HL-60 (cell line): ENCODE results near the gene EDA.

Experiments
- DNase-seq, 2 experiments: peaks; one replicate each; pipeline ENCODE4 v3.0.0-alpha.2; 2010 to 2020; ENCODE audit warnings: low read depth in 1 of 2, low spot score in 1 of 2
- H3K27ac ChIP-seq: fragments of 250-450 bp; sonication (Bioruptor Pico); replicated peaks from 2 replicates; pipeline ENCODE4 v1.5.1; 2020; ENCODE audit warnings: mild to moderate bottlenecking, moderate library complexity
- H3K27me3 ChIP-seq: fragments of 250-450 bp; sonication (Bioruptor Pico); 2 replicates; pipeline ENCODE4 v1.5.1; 2021; ENCODE audit warnings: mild to moderate bottlenecking, moderate library complexity; ENCODE audit not compliant: insufficient read depth, poor library complexity, severe bottlenecking
- H3K4me3 ChIP-seq: replicated peaks from 2 replicates; pipeline ENCODE4 v1.5.1; 2011; ENCODE audit warnings: mild to moderate bottlenecking, control low read depth, low read length; ENCODE audit not compliant: insufficient read depth
- GABPA ChIP-seq: IDR thresholded peaks from 2 replicates; pipeline ENCODE4 v1.6.1; 2012; ENCODE audit warnings: low read depth
- POLR2AphosphoS5 ChIP-seq: IDR thresholded peaks from 2 replicates; pipeline ENCODE4 v1.6.1; 2012; ENCODE audit warnings: low read depth
- SPI1 ChIP-seq: IDR thresholded peaks from 2 replicates; pipeline ENCODE4 v1.6.1; 2012; ENCODE audit warnings: low read depth, mild to moderate bottlenecking, borderline replicate concordance
- TF ChIP-seq, protein P1 (sequence below): IDR thresholded peaks from 2 replicates; pipeline ENCODE4 v1.6.1; 2012; ENCODE audit warnings: low read depth; ENCODE audit not compliant: insufficient replicate concordance
- TF ChIP-seq, protein P2 (sequence below): IDR thresholded peaks from one replicate; pipeline ENCODE4 v1.5.1; 2011; ENCODE audit warnings: low read length, control low read depth, inconsistent platforms; ENCODE audit not compliant: insufficient read depth

The EDA gene

DNA sequence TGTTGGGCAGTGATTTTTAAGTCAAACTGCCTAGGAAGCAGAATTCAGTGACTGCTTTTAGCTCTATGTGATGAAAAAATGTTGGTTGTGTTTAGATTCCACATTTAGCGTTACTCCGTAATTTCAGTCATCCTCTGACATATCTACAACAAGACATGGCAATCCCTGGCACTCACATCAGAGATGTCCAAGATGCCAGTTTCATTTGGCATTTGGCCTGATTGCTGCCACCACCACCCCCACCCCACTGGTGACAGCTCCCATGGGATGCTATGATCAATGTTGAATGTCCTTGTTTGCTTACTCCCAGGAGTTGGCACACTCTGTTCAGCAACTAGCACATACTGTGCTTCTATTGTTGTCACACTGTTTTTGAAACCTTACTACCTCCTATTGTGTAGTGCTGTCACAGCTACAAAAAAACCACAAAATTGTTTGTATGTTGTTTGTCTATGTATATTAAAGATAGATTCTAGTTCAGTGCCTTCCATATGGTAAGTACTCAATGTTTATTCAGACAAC, 332.4 kb downstream of the EDA start:
- no peaks in the 10 kb centered on the region for H3K27me3 ChIP-seq
- no peak for TF ChIP-seq GABPA
- no peak for TF ChIP-seq SPI1
- no peak for TF ChIP-seq POLR2AphosphoS5
- TF ChIP-seq, protein P1, sequence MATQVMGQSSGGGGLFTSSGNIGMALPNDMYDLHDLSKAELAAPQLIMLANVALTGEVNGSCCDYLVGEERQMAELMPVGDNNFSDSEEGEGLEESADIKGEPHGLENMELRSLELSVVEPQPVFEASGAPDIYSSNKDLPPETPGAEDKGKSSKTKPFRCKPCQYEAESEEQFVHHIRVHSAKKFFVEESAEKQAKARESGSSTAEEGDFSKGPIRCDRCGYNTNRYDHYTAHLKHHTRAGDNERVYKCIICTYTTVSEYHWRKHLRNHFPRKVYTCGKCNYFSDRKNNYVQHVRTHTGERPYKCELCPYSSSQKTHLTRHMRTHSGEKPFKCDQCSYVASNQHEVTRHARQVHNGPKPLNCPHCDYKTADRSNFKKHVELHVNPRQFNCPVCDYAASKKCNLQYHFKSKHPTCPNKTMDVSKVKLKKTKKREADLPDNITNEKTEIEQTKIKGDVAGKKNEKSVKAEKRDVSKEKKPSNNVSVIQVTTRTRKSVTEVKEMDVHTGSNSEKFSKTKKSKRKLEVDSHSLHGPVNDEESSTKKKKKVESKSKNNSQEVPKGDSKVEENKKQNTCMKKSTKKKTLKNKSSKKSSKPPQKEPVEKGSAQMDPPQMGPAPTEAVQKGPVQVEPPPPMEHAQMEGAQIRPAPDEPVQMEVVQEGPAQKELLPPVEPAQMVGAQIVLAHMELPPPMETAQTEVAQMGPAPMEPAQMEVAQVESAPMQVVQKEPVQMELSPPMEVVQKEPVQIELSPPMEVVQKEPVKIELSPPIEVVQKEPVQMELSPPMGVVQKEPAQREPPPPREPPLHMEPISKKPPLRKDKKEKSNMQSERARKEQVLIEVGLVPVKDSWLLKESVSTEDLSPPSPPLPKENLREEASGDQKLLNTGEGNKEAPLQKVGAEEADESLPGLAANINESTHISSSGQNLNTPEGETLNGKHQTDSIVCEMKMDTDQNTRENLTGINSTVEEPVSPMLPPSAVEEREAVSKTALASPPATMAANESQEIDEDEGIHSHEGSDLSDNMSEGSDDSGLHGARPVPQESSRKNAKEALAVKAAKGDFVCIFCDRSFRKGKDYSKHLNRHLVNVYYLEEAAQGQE, result no peak
- TF ChIP-seq, protein P2, sequence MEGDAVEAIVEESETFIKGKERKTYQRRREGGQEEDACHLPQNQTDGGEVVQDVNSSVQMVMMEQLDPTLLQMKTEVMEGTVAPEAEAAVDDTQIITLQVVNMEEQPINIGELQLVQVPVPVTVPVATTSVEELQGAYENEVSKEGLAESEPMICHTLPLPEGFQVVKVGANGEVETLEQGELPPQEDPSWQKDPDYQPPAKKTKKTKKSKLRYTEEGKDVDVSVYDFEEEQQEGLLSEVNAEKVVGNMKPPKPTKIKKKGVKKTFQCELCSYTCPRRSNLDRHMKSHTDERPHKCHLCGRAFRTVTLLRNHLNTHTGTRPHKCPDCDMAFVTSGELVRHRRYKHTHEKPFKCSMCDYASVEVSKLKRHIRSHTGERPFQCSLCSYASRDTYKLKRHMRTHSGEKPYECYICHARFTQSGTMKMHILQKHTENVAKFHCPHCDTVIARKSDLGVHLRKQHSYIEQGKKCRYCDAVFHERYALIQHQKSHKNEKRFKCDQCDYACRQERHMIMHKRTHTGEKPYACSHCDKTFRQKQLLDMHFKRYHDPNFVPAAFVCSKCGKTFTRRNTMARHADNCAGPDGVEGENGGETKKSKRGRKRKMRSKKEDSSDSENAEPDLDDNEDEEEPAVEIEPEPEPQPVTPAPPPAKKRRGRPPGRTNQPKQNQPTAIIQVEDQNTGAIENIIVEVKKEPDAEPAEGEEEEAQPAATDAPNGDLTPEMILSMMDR, result no peak
- H3K27ac ChIP-seq, result no peak overlapping the region
- no peak for DNase-seq
- no peak overlapping the region for H3K4me3 ChIP-seq

DNA sequence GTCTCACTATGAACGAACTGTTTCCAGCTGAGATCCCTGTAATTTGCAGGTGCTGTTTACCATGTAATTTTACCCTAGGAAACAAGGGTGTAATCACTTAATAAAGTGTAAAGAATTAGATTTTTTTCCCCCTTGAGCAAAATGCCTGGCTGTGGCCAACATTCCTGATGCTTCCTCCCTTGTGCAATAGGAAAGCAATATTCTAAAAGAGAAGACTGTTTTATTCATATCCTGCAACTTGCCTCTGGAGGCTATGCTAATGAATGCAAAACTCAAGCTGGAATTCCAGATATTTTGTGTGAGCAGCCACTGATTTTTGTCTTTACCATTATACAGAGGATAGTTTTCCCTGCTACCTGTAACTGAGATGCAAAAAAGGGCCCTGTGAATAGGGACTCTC, 335.8 kb downstream of the EDA start:
- H3K27me3 ChIP-seq, result no peaks in the 10 kb centered on the region
- no peak overlapping the region for H3K4me3 ChIP-seq
- DNase-seq, result no peak
- TF ChIP-seq GABPA, result no peak
- TF ChIP-seq, protein P1, result no peak
- TF ChIP-seq SPI1, result no peak
- TF ChIP-seq, protein P2, result no peak
- TF ChIP-seq POLR2AphosphoS5, result no peak
- H3K27ac ChIP-seq, result no peak overlapping the region

DNA sequence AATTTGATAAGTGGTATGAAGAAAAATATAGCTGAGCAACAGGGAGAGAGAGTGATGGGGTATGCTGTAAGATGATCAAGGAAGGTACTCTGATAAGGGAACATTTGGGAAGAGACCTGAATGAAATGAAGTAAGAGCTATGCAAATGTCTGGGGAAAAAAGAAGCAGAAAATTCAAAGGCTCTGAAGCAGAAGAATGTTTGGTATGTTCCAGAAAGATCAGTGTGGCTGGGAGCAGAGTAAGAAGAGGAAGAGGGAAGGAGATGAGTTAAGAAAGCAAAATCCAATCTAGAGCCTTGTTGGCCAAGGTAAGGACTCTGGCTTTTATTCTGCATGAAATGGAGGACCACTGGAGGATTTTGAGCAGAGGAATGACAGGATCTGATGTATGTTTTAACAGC, 343.8 kb downstream of the EDA start:
- no peak for TF ChIP-seq GABPA
- no peak for TF ChIP-seq POLR2AphosphoS5
- TF ChIP-seq SPI1, result no peak
- TF ChIP-seq, protein P2, result no peak
- TF ChIP-seq, protein P1, result no peak
- H3K27me3 ChIP-seq, result no peaks in the 10 kb centered on the region
- H3K4me3 ChIP-seq, result no peak overlapping the region
- no peak overlapping the region for H3K27ac ChIP-seq
- no peak for DNase-seq
